Uterus (tissue), 4 donors: ENCODE data around the gene PREX1. TPM values are rescaled to one million over a fixed set of nuclear protein-coding genes. Genes with fewer than 3 reads are reported as not detected.

Experiments
- DNase-seq, 2 donors: peaks; one replicate each; pipeline ENCODE4 v3.0.0-alpha.2; 2019 to 2020
- H3K27ac ChIP-seq, 2 donors: fragments of 200-600 bp; sonication (generic); 1 replicate in 1 of 2; 2 replicates in 1 of 2; pipeline ENCODE4 v1.5.1; 2016 to 2018
- H3K27me3 ChIP-seq, 2 donors: fragments of 200-600 bp; sonication (generic); one replicate each; pipeline ENCODE4 v1.5.1; 2018 to 2019; ENCODE audit warnings: control low read depth in 1 of 2
- H3K36me3 ChIP-seq, 2 donors: fragments of 200-600 bp; sonication (generic); one replicate each; pipeline ENCODE4 v1.5.1; 2019; ENCODE audit warnings: control low read depth in 1 of 2
- H3K4me1 ChIP-seq, 2 donors: fragments of 200-600 bp; sonication (generic); one replicate each; pipeline ENCODE4 v1.5.1; 2018 to 2019; ENCODE audit warnings: control low read depth in 1 of 2
- H3K4me3 ChIP-seq, 2 donors: fragments of 200-600 bp; sonication (generic); 1 replicate in 1 of 2; 2 replicates in 1 of 2; pipeline ENCODE4 v1.5.1; 2018 to 2019; ENCODE audit warnings: mild to moderate bottlenecking in 1 of 2
- H3K9me3 ChIP-seq, 2 donors: fragments of 200-600 bp; sonication (generic); one replicate each; pipeline ENCODE4 v1.5.1; 2019; ENCODE audit warnings: control low read depth in 1 of 2
- CTCF ChIP-seq, 4 experiments: fragments of 200-600 bp in 2 of 4; fragments of 450-650 bp in 2 of 4; sonication (generic) in 2 of 4; IDR thresholded peaks; one replicate each; pipeline ENCODE4 v1.5.1; 2016 to 2019; ENCODE audit warnings: antibody characterized with exemption in 4 of 4, mild to moderate bottlenecking in 2 of 4, moderate library complexity in 1 of 4
- POLR2A ChIP-seq, 2 donors: fragments of 450-650 bp; IDR thresholded peaks; one replicate each; pipeline ENCODE4 v1.6.1; 2016; ENCODE audit warnings: antibody characterized with exemption in 2 of 2, mild to moderate bottlenecking in 1 of 2, moderate library complexity in 1 of 2
- intact Hi-C: fragments of 100-400 bp; cut with DNase I; formaldehyde crosslinking; loops from one replicate; pipeline ENCODE4 v1.15.1; 2023; ENCODE audit warnings: low total_unique reads
- total RNA-seq, 4 donors: library from RNA; depleted of rRNA in 3 of 4; stranded (reverse); fragments of >200 nt in 3 of 4; gene quantifications; one replicate each; pipeline versions ENCODE4 v1.1.0 to v1.2.4, GENCODE V29; 2014 to 2023
- donor health status: DM: yes; HTN: yes; CAD: no.

Gene PREX1
- total RNA-seq, 4 donors from 2014 or later, result 3.6 to 19.7 (median 11.3) TPM

GRCh38 chr20:48749437-48749836 lies 78.4 kb downstream of the PREX1 start:
- Histone ChIP-seq H3K4me1 (no peaks in the 10 kb centered on the region), H3K27me3 (no peaks in the 10 kb centered on the region), H3K36me3 (no peaks in the 10 kb centered on the region), H3K4me3 (no peak overlapping the region), H3K9me3 (no peaks in the 10 kb centered on the region), H3K27ac (no peak overlapping the region)
- no peak for DNase-seq
- TF ChIP-seq POLR2A (IDR thresholded peaks at IDR 0.05), result no peak
- no peak for TF ChIP-seq CTCF (IDR thresholded peaks at IDR 0.05)
- intact Hi-C loops, result no loop called here

GRCh38 chr20:48748556-48748955 lies 79.2 kb downstream of the PREX1 start:
- H3K4me1 ChIP-seq, result no peaks in the 10 kb centered on the region
- DNase-seq, result no peak
- H3K27me3 ChIP-seq, result no peaks in the 10 kb centered on the region
- H3K27ac ChIP-seq, result no peak overlapping the region
- no peaks in the 10 kb centered on the region for H3K9me3 ChIP-seq
- intact Hi-C loops, result no loop called here
- TF ChIP-seq POLR2A (IDR thresholded peaks at IDR 0.05) (no peak), CTCF (IDR thresholded peaks at IDR 0.05) (no peak)
- no peak overlapping the region for H3K4me3 ChIP-seq
- no peaks in the 10 kb centered on the region for H3K36me3 ChIP-seq

GRCh38 chr20:48747840-48748414 lies 79.9 kb downstream of the PREX1 start:
- no peak for DNase-seq
- Histone ChIP-seq H3K4me1 (no peaks in the 10 kb centered on the region), H3K9me3 (no peaks in the 10 kb centered on the region), H3K27ac (no peak overlapping the region), H3K27me3 (no peaks in the 10 kb centered on the region), H3K4me3 (no peak overlapping the region), H3K36me3 (no peaks in the 10 kb centered on the region)
- TF ChIP-seq POLR2A (IDR thresholded peaks at IDR 0.05) (no peak), CTCF (IDR thresholded peaks at IDR 0.05) (no peak)
- intact Hi-C loops, result no loop called here

DNA sequence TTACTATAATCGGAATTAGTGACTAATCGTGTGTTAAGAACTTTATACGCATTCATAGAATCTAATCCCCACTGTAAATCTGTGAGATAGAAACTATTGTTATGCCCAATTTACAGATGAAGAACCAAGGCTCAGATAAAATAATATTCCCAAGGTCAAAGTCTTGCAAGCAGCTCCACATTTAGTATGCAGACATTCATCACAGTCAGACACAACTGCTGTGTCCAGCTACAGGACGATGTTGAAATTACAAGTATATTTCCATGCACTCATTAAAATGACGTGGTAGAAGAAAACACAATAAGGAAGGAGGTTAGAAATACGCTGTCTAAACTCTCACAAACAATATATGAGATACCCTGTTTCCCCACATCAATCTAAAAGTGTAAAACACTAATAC lies 82.5 kb downstream of the PREX1 start:
- Histone ChIP-seq H3K4me1 (no peaks in the 10 kb centered on the region), H3K36me3 (no peaks in the 10 kb centered on the region), H3K27ac (no peak overlapping the region), H3K9me3 (no peaks in the 10 kb centered on the region), H3K4me3 (no peak overlapping the region), H3K27me3 (no peaks in the 10 kb centered on the region)
- intact Hi-C loops, result no loop called here
- no peak for DNase-seq
- no peak for TF ChIP-seq POLR2A (IDR thresholded peaks at IDR 0.05)
- no peak for TF ChIP-seq CTCF (IDR thresholded peaks at IDR 0.05)

- H3K4me1 ChIP-seq, result no peaks in the 10 kb centered on the region
- TF ChIP-seq CTCF (IDR thresholded peaks at IDR 0.05), result no peak
- no peak for TF ChIP-seq POLR2A (IDR thresholded peaks at IDR 0.05)
- intact Hi-C loops, result no loop called here
- no peak overlapping the region for H3K4me3 ChIP-seq
- no peaks in the 10 kb centered on the region for H3K36me3 ChIP-seq
- H3K27ac ChIP-seq, result no peak overlapping the region
- no peak for DNase-seq
- H3K27me3 ChIP-seq, result no peaks in the 10 kb centered on the region
- H3K9me3 ChIP-seq, result no peaks in the 10 kb centered on the region
These were observed 83.3 kb downstream of the PREX1 start for GRCh38 chr20:48744515-48744914.
